Dermis microvascular lymphatic vessel endothelial cell (primary cell): ENCODE results near the gene PALS2. TPM values are rescaled to one million over a fixed set of nuclear protein-coding genes. Genes with fewer than 3 reads are reported as not detected.

Experiments
- DNase-seq, 2 donors: peaks; one replicate each; pipeline versions ENCODE4 v3.0.0 to v3.0.0-alpha.2; 2010; ENCODE audit warnings: low read depth in 2 of 2
- total RNA-seq: library from RNA; depleted of rRNA; stranded (reverse); fragments of >200 nt; gene quantifications from 2 replicates; pipeline ENCODE4 v1.2.1, GENCODE V29; 2014

Gene PALS2
- total RNA-seq, 1 donor from 2014 or later = 11.4 TPM

DNA sequence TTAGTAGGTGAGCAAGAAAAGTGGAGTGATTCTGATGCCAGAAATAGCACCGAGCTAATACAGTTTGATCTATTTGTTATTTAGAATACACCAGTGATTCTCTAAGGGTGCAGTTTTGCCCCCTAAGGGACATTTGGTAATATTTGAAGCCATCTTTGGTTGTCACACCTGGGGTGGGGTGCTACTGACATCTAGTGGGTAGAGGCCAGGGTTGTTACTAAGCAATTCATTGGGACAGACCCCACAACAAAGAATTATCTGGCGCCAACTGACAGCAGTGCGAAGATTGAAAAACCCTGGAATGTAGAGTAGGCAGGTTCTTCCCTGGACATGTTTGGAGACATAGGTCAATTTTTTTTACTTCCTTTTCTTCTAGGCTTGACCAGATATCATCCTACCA, 14.6 kb downstream of the PALS2 start:
- peak; percentile 11 to 15 for DNase-seq

DNA sequence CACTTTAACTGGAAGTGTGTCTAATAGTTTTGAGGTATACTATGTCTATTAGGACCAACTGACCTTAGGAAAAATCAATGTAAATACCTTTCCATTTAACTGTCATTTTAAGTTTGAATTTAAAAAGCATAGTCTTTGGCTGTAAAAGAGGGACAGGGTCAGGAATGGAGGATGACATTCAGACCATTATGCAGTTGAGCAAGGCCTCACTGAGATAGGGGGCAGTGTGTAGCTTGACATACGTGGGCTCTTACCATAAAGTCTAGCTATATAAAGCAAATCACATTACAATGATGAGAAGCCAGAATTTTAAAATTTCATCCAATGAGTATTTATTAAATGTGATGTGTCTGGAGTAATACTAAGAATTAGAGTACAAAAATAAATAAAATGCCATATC, 17.9 kb downstream of the PALS2 start:
- DNase-seq = no peak

DNA sequence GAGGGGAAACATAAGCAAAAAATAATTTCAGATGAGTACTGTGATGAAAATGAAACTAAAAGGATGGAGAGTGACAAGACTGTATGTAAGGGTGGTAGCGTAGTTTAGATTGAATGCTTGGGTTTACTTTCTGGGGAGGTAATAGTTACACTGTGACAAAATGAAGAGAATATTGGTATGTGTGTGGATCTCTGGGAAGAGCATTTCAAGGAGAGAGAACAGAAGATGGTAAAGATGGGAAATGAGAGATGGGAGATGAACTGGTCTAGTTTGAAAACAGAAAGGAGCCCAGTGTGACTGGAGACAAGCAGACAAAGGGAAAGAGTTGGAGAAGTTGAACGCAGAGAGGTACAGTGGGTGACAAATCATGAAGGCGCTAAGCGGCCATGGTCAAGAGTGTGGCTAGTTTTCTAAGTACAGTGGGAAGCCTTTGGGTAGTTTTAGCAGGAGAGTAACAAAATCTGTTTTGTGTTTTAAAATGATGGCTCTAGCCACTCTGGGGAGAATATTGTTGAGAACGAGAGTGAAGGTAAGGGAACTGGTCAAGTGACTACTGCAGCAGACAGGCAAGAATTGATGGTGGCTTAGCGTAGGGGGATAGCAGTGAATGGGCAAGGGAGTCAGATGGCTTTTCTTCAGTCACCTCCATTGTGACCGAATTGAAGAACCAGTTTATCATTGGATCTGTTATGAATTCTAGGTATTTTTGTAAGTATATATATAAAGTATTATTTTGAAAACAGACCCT, 22.6 kb downstream of the PALS2 start:
- DNase-seq = no peak

DNA sequence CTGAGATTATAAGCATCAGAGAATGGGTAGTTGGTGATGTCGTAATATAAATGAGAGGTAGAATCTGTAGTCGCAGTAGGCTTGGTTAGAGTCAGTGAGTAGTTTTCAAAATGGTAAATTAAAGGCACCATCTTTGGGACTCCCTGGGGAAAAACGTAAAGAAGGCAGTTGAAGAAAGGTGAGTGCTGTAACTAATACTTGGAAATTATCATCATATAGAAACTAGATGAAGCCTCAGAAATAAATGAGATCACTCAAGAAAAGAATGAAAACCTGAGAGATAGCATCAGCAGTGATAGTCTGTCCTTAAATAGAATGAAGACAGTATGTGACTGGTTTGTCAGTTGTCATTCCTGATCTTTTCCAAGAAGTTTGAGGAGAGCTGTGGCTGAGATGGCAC, 23.8 kb downstream of the PALS2 start:
- DNase-seq = no peak

DNA sequence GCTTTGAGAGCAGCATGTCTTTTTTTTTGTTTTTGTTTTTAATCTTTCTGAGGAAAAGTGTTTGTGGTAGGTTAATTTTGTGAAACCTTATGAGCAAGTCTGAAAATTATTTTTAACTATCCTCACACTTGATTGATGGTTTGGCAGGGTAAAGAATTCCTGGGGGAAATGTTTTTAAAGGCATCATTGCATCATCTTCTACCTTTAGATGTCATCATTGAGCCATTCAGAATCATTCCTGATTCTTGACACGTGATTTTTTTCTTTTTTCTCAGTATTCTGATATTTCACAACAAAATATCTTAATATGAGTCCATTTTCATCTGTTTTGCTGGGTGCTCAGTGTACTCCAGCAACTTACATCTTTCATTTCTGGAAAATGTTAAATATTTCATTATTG, 28.3 kb downstream of the PALS2 start:
- DNase-seq = no peak

DNA sequence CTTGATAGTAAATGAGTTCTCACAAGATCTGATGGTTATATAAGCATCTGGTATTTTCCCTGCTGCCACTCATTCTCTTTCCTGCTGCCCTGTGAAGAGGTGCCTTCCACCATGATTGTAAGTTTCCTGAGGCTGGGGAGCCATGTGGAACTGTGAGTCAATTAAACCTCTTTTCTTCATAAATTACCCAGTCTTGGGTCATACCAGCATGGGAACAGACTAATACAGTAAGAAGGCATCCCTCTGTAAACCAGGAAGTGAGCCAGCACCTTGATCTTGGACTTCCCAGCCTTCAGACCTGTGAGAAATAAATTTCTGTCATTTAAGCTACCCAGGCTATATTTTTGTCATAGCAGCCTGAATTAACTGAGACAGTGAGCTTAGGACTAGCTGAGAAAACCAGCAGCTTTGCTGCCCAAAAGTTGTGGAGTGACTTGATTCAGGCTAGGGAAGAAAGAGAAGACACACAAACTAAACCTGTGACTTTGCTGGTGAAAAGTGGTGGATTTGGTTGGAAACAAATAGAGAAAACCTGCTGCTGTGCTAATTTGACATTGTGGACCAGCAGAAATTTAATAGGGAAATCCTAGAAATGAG, 29.7 kb downstream of the PALS2 start:
- DNase-seq = no peak

DNA sequence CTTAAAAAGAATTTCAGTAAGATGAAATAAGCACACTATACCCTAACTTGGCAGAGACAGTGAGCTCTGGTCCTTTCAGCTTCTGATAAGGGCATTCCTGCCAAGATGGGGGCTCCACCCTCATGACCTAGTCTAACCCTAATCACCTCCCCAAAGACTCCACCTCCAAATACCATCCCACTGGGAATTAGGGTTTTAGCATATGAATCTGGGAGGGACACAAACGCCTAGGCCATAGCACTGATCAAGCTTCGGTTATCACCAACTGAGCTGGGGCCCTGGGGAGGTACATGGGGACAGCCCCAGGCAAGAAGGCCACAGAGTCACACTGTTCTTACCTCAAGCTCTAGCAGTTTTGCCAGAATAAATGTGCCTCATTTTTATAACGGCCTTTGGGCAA, 31.4 kb downstream of the PALS2 start:
- no peak for DNase-seq

DNA sequence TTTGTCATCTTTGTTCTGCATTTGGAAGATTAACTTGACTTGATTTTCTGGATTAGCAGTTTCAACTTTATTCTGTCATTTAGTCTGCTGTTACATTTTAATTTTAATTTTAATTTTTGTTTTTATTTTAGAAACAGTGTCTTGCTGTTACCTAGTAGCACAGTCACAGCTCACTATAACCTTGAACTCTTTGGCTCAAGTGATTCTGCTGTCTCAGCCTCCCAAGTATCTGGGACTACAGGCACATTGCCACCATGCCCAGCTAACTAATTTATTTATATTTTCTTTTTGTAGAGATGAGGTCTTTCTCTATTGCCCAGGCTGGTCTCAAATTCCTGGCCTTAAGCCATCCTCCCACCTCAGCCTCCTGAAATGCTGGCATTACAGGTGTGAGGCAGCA, 35.3 kb downstream of the PALS2 start:
- no peak for DNase-seq

DNA sequence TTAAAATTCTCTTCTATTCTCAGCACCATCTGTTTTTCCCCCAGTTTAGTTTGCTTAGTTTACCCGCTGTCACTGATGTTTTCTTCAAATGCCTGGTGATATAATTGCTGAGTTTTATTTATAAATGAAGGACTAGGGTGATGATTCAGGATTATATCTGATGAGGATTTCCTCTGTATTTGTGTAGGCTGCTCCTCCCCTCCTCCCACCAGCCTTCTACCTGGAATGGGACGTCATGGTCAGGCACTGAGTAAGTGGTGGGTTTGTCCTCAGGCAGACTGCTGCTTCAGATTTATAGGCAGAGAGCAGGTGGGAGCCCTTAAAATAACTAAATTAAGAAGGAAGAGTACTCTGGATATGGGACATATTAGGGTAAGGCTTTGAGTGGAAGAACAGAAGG, 35.8 kb downstream of the PALS2 start:
- peak in 1 of 2 donors; percentile 50 for DNase-seq

DNA sequence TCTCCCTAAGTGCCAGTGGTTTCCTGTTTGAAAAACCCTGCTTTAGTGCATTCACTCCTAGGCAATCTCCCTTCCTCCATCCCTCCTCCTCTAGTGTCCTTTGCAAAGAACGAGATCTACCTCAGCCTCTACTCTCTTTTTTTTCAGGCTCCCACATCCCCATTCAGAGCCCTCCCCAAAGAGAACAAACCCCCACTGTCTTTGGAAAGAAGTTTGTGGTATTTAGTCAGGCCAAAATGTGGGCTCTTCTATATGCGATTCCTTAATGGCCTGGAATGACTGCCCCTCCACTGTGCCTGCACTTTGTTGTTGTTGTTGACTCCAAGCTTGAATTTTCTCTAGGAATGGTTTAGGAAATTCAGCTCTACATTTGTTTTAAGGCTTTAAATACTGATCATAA, 36.3 kb downstream of the PALS2 start:
- DNase-seq = no peak

DNA sequence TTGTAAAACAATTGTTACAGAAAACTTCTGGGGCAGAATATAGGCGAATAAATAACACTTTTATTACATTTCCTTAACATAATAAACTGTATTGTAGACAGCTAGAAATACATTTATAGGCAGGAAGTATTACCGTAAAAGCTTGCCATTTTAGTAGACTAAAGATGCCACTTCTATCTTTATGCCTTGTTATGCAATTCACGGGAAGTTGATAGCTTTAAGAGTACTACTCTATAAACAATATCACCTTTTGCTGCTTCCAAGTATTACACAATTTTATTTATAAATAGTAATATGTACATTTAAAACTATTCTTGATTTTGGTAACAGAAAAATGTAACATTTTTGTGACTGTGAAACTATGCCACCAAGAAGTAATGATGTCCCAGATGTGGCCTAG, 37.9 kb downstream of the PALS2 start:
- DNase-seq = no peak

DNA sequence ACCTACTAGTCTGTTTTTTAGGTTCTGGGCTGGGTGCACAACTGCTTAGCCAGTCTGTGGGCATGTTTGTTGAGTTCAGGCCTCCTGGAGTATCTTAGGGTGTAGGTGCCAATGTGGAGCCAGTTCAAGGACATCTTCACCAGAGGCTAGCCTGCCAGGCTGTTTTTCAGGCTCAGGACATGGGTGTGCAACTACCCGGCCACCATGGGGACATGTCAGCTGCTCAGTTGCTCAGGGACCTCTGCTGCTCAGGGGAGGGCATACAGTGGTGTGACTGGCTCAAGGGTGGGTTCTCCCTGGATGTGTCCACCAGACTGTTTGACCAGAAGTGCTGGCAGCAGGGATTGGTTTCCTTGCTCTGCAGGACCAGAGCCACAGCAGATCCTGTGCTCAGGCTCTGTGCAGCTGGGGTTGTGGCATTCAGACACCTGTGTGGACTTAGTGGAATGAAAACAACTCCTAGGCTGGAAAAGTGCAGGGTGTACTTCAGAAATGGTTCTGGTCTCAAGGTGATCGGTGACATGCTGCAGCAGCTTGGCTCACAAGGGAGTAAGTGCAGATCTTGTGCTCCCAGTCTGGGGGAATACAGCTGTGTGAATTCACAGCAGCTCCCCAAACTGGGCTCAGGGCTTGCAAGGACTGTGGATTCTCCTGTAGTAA, 44.8 kb downstream of the PALS2 start:
- DNase-seq = no peak

DNA sequence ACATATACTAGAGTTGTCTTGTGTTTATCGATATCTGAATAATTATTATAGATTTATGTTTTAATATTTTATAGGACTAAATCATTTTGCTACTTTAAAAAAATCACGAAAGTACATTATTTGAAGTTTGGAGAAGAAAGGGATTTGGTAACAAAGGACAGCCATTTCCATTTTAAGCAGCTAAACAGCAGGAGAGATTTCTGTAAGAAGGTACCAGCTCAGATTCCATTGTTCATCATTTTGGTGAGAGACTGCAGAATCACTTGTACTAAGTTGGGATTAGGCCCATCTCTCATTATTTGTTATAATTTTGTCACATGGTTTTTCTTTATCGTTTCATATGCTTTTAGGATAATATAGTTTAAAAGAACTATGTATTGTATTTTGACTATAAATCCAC, 46.7 kb downstream of the PALS2 start:
- DNase-seq = no peak

DNA sequence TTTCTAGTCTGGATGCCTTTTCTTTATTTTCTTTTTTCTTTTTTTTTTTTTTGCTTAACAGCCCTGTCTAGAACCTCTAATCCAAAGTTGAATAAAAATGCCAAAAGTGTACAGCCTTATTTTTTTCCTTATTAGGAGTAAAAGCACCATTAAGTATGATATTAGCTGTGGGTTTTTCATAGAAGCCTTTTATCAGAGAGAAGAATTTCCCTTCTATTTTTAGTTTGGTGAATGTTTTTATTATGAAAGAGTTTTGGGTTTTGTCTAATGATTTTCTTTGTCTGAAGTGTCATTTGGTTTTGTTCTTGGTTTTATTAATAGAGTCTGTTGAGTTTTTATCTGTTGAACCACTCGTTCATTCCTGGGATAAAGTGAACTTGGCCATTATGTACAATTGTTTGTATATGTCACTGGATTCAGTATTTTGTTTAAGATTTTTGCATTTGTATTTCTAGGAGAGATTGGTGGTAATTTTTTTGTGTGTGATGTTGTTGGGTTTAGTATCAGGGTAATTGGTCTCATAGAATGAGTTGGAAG, 49.5 kb downstream of the PALS2 start:
- no peak for DNase-seq

Other genes starting within 250 kb of the PALS2 start
- gene GSDME, start 184.0 kb downstream of the PALS2 start, total RNA-seq = 13.7 and 15.1 TPM in 2 replicates